HG03520 (cell line): ENCODE measurements around the gene FMN2.

ENCODE experiments used
- ATAC-seq: cut with Tn5 transposase; IDR thresholded peaks from one replicate; pipeline ENCODE4 v1.9.1; 2021; ENCODE audit warnings: mild to moderate bottlenecking, moderate library complexity; ENCODE audit not compliant: unreplicated experiment

The FMN2 gene

GRCh38 chr1:240475832-240476231, 384.1 kb downstream of the FMN2 start:
- ATAC-seq, result no peak

GRCh38 chr1:240478536-240478935, 386.9 kb downstream of the FMN2 start:
- no peak for ATAC-seq

GRCh38 chr1:240484804-240485443, 393.2 kb downstream of the FMN2 start:
- no peak for ATAC-seq

- ATAC-seq, result no peak
Measured at GRCh38 chr1:240486611-240487010, 394.9 kb downstream of the FMN2 start.

- ATAC-seq, result no peak
Measured at GRCh38 chr1:240487493-240487892, 395.8 kb downstream of the FMN2 start.

GRCh38 chr1:240491156-240491555, 399.5 kb downstream of the FMN2 start:
- no peak for ATAC-seq

GRCh38 chr1:240491796-240492195, 400.1 kb downstream of the FMN2 start:
- no peak for ATAC-seq

- no peak for ATAC-seq
Measured at GRCh38 chr1:240492832-240493440, 401.3 kb downstream of the FMN2 start.

GRCh38 chr1:240495601-240496000, 403.9 kb downstream of the FMN2 start:
- no peak for ATAC-seq

GRCh38 chr1:240496356-240496755, 404.7 kb downstream of the FMN2 start:
- ATAC-seq, result no peak

- ATAC-seq, result no peak
Measured at GRCh38 chr1:240496941-240497340, 405.3 kb downstream of the FMN2 start.

- ATAC-seq, result no peak
Measured at GRCh38 chr1:240497908-240498307, 406.2 kb downstream of the FMN2 start.

GRCh38 chr1:240498335-240498734, 406.7 kb downstream of the FMN2 start:
- ATAC-seq, result no peak

GRCh38 chr1:240499012-240499411, 407.3 kb downstream of the FMN2 start:
- no peak for ATAC-seq

GRCh38 chr1:240500647-240501046, 409.0 kb downstream of the FMN2 start:
- no peak for ATAC-seq

GRCh38 chr1:240501115-240501514, 409.4 kb downstream of the FMN2 start:
- no peak for ATAC-seq

GRCh38 chr1:240503036-240503435, 411.4 kb downstream of the FMN2 start:
- no peak for ATAC-seq

- ATAC-seq, result no peak
Measured at GRCh38 chr1:240503558-240503957, 411.9 kb downstream of the FMN2 start.

- ATAC-seq, result no peak
Measured at GRCh38 chr1:240506176-240506575, 414.5 kb downstream of the FMN2 start.

- no peak for ATAC-seq
Measured at GRCh38 chr1:240508201-240508600, 416.5 kb downstream of the FMN2 start.

GRCh38 chr1:240508950-240509349, 417.3 kb downstream of the FMN2 start:
- no peak for ATAC-seq

- ATAC-seq, result no peak
Measured at GRCh38 chr1:240511789-240512188, 420.1 kb downstream of the FMN2 start.

GRCh38 chr1:240515505-240515904, 423.8 kb downstream of the FMN2 start:
- ATAC-seq, result no peak
